ENCODE data around the gene POMT1.
"Not testable (repeated sequence)": the region's sequence is repeated elsewhere in the genome, so short reads cannot be mapped to it uniquely, and the experiment has no call there.

The POMT1 gene

GRCh38 chr9:131524665-131525315 lies 22.1 kb downstream of the POMT1 start:
- no peak for DNase-seq (ENCODE audit: low read depth in 2 of 2)

GRCh38 chr9:131525643-131526565 lies 23.2 kb downstream of the POMT1 start:
- no peak for DNase-seq (ENCODE audit: low read depth in 2 of 2)

GRCh38 chr9:131528186-131528585 lies 25.5 kb downstream of the POMT1 start:
- DNase-seq (ENCODE audit: low read depth in 2 of 2): no peak

GRCh38 chr9:131528886-131529505 lies 26.3 kb downstream of the POMT1 start:
- DNase-seq (ENCODE audit: low read depth in 2 of 2): no peak

- DNase-seq (ENCODE audit: low read depth in 2 of 2): no peak
Measured at GRCh38 chr9:131529597-131530545, 27.2 kb downstream of the POMT1 start.

GRCh38 chr9:131530546-131530919 lies 27.8 kb downstream of the POMT1 start:
- no peak for DNase-seq (ENCODE audit: low read depth in 2 of 2)

GRCh38 chr9:131530920-131531832 lies 28.5 kb downstream of the POMT1 start, which contains the start of gene UCK1:
UCK1 (minus strand) TSS chr9:131531263; CDS start chr9:131531174, 89 bp downstream.
- peak; percentile 52 to 61 for DNase-seq (ENCODE audit: low read depth in 2 of 2)

- DNase-seq (ENCODE audit: low read depth in 2 of 2): no peak
Measured at GRCh38 chr9:131534721-131535237, 32.1 kb downstream of the POMT1 start.

GRCh38 chr9:131537946-131538345 lies 35.2 kb downstream of the POMT1 start:
- DNase-seq (ENCODE audit: low read depth in 2 of 2): no peak

- no peak for DNase-seq (ENCODE audit: low read depth in 2 of 2)
Measured at GRCh38 chr9:131539223-131539923, 36.7 kb downstream of the POMT1 start.

- no peak for DNase-seq (ENCODE audit: low read depth in 2 of 2)
Measured at GRCh38 chr9:131543141-131543540, 40.4 kb downstream of the POMT1 start.

GRCh38 chr9:131545003-131545785 lies 42.5 kb downstream of the POMT1 start, which contains the start of gene PRRT1B:
PRRT1B (plus strand) TSS chr9:131545523; CDS start chr9:131545616, 93 bp downstream.
- no peak for DNase-seq (ENCODE audit: low read depth in 2 of 2)

GRCh38 chr9:131545786-131546335 lies 43.1 kb downstream of the POMT1 start:
- no peak for DNase-seq (ENCODE audit: low read depth in 2 of 2)

- DNase-seq (ENCODE audit: low read depth in 2 of 2): no peak
Measured at GRCh38 chr9:131546336-131547084, 43.8 kb downstream of the POMT1 start.

GRCh38 chr9:131549186-131549585 lies 46.5 kb downstream of the POMT1 start:
- not testable (repeated sequence) for DNase-seq (ENCODE audit: low read depth in 2 of 2)

GRCh38 chr9:131550465-131550864 lies 47.7 kb downstream of the POMT1 start:
- not testable (repeated sequence) for DNase-seq (ENCODE audit: low read depth in 2 of 2)

GRCh38 chr9:131552030-131552429 lies 49.3 kb downstream of the POMT1 start:
- DNase-seq (ENCODE audit: low read depth in 2 of 2): no peak
